IPS DF 6.9 (cell line): ENCODE measurements around the gene SND1.

ENCODE experiments used
- DNase-seq: peaks from one replicate; pipeline ENCODE4 v3.0.0-alpha.2; 2013; ENCODE audit warnings: low read depth, low spot score
- H3K27ac ChIP-seq: one replicate; pipeline ENCODE4 v1.5.1; 2013; ENCODE audit warnings: low read length, control low read depth
- H3K27me3 ChIP-seq: 2 replicates; pipeline ENCODE4 v1.6.1; 2013; ENCODE audit warnings: mild to moderate bottlenecking, low read length; ENCODE audit not compliant: control insufficient read depth, insufficient read depth
- H3K36me3 ChIP-seq: 2 replicates; pipeline ENCODE4 v1.6.1; 2013; ENCODE audit warnings: low read length; ENCODE audit not compliant: control insufficient read depth, insufficient read depth
- H3K4me1 ChIP-seq: 2 replicates; pipeline ENCODE4 v1.6.1; 2013; ENCODE audit warnings: low read length; ENCODE audit not compliant: control insufficient read depth, insufficient read depth
- H3K4me3 ChIP-seq: 2 replicates; pipeline ENCODE4 v1.5.1; 2013; ENCODE audit warnings: mild to moderate bottlenecking, low read length
- H3K9me3 ChIP-seq: 2 replicates; pipeline ENCODE4 v1.6.1; 2013; ENCODE audit warnings: low read length, inconsistent platforms; ENCODE audit not compliant: control insufficient read depth, insufficient read depth
- WGBS: extraction: QIAGEN DNeasy Blood & Tissue Kit; methylation state at CpG from one replicate; pipeline ENCODE4 v1.1.7; 2013; ENCODE audit warnings: mixed read lengths, missing lambda C conversion rate; ENCODE audit not compliant: insufficient read length, insufficient coverage; 5-methylcytosine and 5-hydroxymethylcytosine counted together

SND1 gene

DNA sequence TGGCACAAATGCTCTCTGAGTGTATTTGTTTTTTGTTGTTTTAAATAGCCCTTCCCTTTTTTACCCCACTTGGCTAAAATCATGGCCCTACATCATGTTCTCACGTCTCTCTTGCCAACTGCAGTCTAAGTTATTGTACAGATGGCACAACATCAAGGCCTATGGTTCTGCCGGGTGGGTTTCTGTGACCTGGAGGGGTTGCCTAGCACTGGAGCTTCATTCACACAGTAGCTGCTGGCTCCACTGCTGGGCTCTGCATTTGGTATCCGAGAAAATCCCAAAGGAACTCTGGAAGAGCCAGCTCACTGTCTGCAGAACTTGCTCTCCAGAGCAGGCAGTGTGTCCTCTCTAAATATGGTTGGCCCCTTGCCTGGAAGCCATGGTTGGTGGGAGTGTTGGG lies 258.7 kb downstream of the SND1 start:
- Histone ChIP-seq H3K27me3 (no peaks in the 10 kb centered on the region), H3K9me3 (no peaks in the 10 kb centered on the region), H3K4me1 (no peaks in the 10 kb centered on the region), H3K27ac (no peak overlapping the region), H3K36me3 (no peaks in the 10 kb centered on the region), H3K4me3 (no peak overlapping the region)
- no peak for DNase-seq
- WGBS, result no CpG with 5 or more reads among the region's 3 CpGs

DNA sequence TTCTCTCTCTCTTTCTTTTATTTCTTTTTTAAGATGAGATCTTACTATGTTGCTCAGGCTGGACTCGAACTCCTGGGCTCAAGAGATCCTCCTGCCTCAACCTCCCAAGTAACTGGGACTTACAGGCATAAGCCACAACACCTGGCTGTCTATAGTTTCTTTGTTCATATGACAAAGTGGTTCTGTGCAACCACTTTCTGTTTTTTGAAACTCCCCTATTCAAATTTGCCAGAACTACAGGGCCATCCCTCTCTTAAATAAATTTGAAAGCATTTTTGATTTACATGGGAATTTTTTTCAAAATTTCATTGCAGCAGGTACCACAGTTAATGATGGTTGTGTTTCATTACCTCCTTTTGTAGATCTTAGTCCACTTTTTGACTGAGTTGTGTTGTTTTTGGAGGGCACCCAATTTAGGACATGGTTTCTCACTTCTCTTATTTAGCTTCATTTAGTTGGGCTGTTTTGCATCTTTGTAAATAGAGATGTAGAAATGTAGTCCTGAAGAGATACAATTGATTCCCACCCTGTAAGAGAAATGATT lies 260.0 kb downstream of the SND1 start:
- DNase-seq, result no peak
- no CpG with 5 or more reads among the region's 1 CpG for WGBS
- H3K27me3 ChIP-seq, result no peaks in the 10 kb centered on the region
- no peaks in the 10 kb centered on the region for H3K4me1 ChIP-seq
- no peaks in the 10 kb centered on the region for H3K36me3 ChIP-seq
- no peaks in the 10 kb centered on the region for H3K9me3 ChIP-seq
- H3K4me3 ChIP-seq, result no peak overlapping the region
- H3K27ac ChIP-seq, result no peak overlapping the region

- no peaks in the 10 kb centered on the region for H3K36me3 ChIP-seq
- no peaks in the 10 kb centered on the region for H3K27me3 ChIP-seq
- no peak for DNase-seq
- no CpG with 5 or more reads among the region's 2 CpGs for WGBS
- H3K4me3 ChIP-seq, result no peak overlapping the region
- H3K4me1 ChIP-seq, result no peaks in the 10 kb centered on the region
- H3K27ac ChIP-seq, result no peak overlapping the region
- H3K9me3 ChIP-seq, result no peaks in the 10 kb centered on the region
Measured at GRCh38 chr7:127912901-127913300, 260.9 kb downstream of the SND1 start.

- no peaks in the 10 kb centered on the region for H3K9me3 ChIP-seq
- H3K27ac ChIP-seq, result no peak overlapping the region
- H3K27me3 ChIP-seq, result no peaks in the 10 kb centered on the region
- H3K4me1 ChIP-seq, result no peaks in the 10 kb centered on the region
- no CpG with 5 or more reads among the region's 2 CpGs for WGBS
- no peaks in the 10 kb centered on the region for H3K36me3 ChIP-seq
- no peak overlapping the region for H3K4me3 ChIP-seq
- no peak for DNase-seq
Measured at GRCh38 chr7:127913686-127914085, 261.7 kb downstream of the SND1 start.

DNA sequence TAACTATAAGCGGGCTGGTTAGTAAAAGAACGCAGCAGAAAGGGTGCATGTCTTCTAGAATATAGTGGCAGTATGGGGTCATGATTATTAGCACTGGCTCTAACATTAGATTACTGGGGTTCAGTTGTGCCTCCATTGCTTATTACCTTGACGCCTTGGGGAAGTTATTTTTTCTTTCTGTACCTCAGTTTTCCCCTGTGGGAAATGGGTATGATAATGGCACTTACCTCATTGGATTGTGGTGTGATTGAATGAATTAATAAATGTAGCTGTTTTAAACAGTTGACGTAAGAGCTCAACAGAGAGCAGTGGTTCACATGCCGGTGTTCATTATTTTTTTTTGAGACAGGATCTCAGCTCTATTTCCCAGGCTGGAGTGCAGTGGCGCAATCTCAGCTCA lies 262.7 kb downstream of the SND1 start:
- no peak for DNase-seq
- Histone ChIP-seq H3K4me3 (no peak overlapping the region), H3K4me1 (no peaks in the 10 kb centered on the region), H3K36me3 (no peaks in the 10 kb centered on the region), H3K9me3 (no peaks in the 10 kb centered on the region), H3K27me3 (no peaks in the 10 kb centered on the region), H3K27ac (no peak overlapping the region)
- WGBS, result no CpG with 5 or more reads among the region's 6 CpGs

DNA sequence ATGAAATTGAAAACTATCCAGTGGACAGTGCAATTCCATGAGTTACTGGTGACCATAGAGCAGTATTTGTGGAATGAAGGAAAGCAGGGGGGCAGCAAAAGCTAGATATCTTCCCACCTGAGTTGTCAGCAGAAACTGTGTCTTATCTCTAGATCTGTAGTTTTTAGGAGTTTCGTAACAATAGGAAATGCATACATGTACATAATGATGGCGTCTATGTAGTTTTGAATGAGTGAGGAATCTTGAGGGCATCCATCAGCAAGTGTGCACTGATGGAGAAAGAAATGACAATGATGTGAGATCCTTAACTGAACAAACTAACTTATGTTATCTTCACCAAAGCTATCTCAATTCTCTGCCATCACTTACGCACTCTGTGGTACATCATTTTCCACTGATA lies 264.7 kb downstream of the SND1 start:
- Histone ChIP-seq H3K9me3 (no peaks in the 10 kb centered on the region), H3K27me3 (no peaks in the 10 kb centered on the region), H3K4me3 (no peak overlapping the region), H3K4me1 (no peaks in the 10 kb centered on the region), H3K36me3 (no peaks in the 10 kb centered on the region), H3K27ac (no peak overlapping the region)
- no peak for DNase-seq
- WGBS, result no CpG with 5 or more reads among the region's 3 CpGs

DNA sequence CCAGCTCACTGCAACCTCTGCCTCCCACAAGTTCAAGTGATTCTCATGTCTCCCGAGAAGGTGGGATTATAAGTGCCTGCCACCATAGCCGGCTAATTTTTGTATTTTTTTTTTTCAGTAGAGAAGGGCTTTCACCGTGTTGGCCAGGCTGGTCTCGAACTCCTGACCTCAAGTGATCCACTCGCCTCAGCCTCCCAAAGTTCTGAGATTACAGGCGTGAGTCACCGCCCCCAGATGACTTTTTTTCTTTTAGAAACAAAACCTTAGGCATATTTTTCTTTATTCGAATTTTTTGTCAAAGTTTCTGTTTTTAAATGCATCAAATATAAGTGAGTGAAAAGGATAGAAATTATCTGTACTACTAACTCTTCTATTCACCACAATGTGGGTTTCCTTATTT lies 266.1 kb downstream of the SND1 start:
- no peak for DNase-seq
- Histone ChIP-seq H3K27ac (no peak overlapping the region), H3K4me3 (no peak overlapping the region), H3K9me3 (no peaks in the 10 kb centered on the region), H3K27me3 (no peaks in the 10 kb centered on the region), H3K4me1 (no peaks in the 10 kb centered on the region), H3K36me3 (no peaks in the 10 kb centered on the region)
- no CpG with 5 or more reads among the region's 8 CpGs for WGBS

GRCh38 chr7:127920787-127921438 lies 268.9 kb downstream of the SND1 start:
- H3K4me1 ChIP-seq, result no peaks in the 10 kb centered on the region
- no peak overlapping the region for H3K4me3 ChIP-seq
- no peaks in the 10 kb centered on the region for H3K27me3 ChIP-seq
- no peak for DNase-seq
- H3K9me3 ChIP-seq, result no peaks in the 10 kb centered on the region
- WGBS, result no CpG with 5 or more reads among the region's 2 CpGs
- no peak overlapping the region for H3K27ac ChIP-seq
- no peaks in the 10 kb centered on the region for H3K36me3 ChIP-seq

DNA sequence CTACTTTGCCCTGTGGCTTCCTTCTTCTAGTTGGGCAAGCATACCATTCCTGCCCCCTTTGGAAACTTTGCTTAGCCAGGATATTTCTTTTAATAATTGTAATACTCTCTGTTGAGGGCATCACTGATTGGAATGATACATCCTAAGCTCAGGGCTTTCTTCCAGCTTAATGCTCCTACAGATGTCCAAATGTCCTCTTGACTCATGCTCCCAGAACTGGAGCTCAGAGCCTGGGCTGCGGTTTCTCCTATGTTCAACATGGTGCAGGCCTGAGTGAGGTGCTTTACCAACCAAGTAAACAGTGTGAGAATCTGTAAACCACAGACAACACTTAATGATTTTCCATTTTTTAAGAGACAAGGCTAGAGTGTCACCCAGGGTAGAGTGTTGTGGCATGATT lies 270.7 kb downstream of the SND1 start:
- H3K27me3 ChIP-seq, result no peaks in the 10 kb centered on the region
- H3K9me3 ChIP-seq, result no peaks in the 10 kb centered on the region
- WGBS, result no CpG with 5 or more reads among the region's 1 CpG
- no peak overlapping the region for H3K4me3 ChIP-seq
- no peaks in the 10 kb centered on the region for H3K4me1 ChIP-seq
- DNase-seq, result no peak
- H3K36me3 ChIP-seq, result no peaks in the 10 kb centered on the region
- H3K27ac ChIP-seq, result no peak overlapping the region

DNA sequence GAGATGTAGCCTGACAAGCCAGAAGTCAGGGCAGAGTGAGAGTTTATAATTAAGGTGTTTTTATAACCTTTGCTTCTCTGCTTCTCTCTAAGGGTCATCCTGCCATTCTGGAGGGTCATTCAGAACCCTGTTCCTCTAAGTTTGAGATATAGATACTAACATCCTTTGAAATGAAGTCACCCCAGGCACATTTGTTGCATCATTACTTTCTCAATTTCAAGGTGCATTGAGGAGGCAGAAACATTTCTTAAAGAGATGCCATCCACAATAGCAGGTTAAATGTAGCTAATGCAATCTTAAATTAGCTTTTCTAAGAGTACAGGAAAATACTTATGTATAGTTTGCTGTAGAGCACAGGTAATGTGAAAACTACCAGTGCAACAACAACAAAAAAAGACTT lies 272.9 kb downstream of the SND1 start:
- H3K27ac ChIP-seq, result no peak overlapping the region
- H3K4me1 ChIP-seq, result no peaks in the 10 kb centered on the region
- no peaks in the 10 kb centered on the region for H3K27me3 ChIP-seq
- no peaks in the 10 kb centered on the region for H3K9me3 ChIP-seq
- H3K36me3 ChIP-seq, result no peaks in the 10 kb centered on the region
- no peak for DNase-seq
- no peak overlapping the region for H3K4me3 ChIP-seq

DNA sequence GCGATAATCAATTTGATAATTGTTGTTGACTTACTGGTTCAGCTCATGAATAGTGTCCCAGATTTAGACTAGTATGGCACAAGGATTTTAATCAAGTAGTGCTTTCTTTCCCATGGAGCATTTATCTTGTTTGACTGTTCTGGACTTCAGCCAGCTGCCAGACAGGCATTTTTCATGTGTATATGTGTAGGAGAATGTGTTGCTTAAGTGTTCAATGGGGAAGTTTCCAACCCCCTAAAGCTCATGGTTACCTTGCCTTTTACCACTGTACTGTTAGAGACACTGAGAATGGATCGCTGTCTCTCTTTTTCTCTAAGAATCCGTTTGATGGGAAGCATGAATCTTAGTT lies 275.3 kb downstream of the SND1 start:
- no peaks in the 10 kb centered on the region for H3K4me1 ChIP-seq
- DNase-seq, result no peak
- peaks cover 3% of the 10 kb centered on the region; the same call in 1 of the 2 replicates for H3K36me3 ChIP-seq
- H3K27ac ChIP-seq, result no peak overlapping the region
- H3K27me3 ChIP-seq, result no peaks in the 10 kb centered on the region
- H3K4me3 ChIP-seq, result no peak overlapping the region
- H3K9me3 ChIP-seq, result no peaks in the 10 kb centered on the region
- WGBS, result no CpG with 5 or more reads among the region's 3 CpGs
